DMS53 (cell line): Measurements from ENCODE around the gene SPINK1.
"Not testable (repeated sequence)": the region's sequence is repeated elsewhere in the genome, so short reads cannot be mapped to it uniquely, and the experiment has no call there.

ENCODE experiments used
- DNase-seq: peaks from one replicate; lab custom pipeline; 2025; lab: John Stamatoyannopoulos, UW

Gene SPINK1, protein sequence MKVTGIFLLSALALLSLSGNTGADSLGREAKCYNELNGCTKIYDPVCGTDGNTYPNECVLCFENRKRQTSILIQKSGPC

DNA sequence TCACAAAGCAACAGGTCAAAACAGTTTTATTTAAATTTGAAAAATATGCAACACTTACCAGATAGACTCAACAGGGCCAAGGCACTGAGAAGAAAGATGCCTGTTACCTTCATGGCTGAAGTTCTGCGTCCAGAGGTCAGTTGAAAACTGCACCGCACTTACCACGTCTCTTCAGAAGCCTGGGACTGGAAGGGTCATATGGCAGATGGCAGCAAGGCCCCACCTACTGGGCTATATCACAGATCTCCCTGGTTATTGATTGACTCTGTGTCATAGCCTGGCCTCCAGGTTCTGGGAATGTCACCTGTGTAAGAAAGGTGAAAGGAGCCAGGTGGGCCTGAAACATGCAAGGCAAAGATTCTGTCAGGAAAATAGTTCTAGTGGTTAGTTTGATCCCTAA is at the start of gene SPINK1:
TSS of gene SPINK1 (minus strand) at position 207 of the 400 bp plus-strand sequence. CDS start at position 113, 94 bp downstream.
- peak; percentile 88 for DNase-seq

DNA sequence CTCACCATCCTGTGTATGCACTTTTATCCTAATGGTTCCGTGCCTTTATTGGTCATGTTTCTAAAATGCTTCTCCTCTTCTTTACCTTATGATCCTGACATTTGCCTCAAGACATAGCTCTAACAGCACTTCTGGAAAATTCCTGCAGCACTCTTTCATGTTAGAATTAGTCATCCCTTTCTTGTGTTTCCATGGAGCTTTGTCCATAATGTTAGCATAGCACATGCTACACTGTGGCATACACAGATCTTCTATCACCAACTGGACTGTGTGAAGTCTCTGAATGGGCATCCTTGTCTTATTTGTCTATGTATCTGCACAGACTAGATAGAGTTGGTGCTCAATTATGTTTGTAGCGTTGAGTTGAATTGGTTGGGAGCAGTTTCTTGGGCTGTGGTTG is 49.0 kb upstream of the SPINK1 start:
- peak; percentile 19 for DNase-seq

- no peak for DNase-seq
Measured at GRCh38 chr5:147879784-147880183, 48.3 kb upstream of the SPINK1 start.

DNA sequence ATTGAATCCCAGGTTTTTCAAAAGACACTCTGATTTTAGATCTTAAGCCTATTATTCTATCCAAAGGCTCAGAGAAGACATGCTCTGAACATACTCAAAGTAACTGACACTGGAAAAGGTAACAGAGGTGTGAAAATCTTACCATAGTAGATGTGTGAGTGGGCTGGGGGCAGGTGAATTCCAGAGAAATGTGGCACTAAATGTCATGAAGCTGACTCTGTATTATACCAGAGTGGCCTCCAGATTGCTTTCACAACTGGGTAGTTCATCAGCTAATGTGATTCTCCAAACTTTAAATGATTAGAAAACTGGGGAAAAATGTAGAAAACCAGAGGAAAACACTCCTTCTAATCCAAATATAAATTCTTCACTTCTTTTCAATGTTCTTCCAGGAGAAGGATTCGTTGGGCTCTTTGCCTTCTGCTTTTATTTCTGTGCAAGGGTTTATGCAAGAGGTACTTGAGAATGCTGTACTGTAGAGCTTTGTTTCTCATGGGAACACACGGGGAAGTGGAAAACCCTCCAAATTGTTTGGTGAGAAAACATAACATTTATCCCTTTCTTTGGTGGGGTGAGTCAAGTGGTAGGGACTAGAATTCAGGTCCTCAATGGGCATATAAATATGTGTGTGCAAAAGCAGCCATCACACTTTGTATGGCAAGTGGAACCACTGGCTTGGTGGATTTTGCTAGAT is 46.7 kb upstream of the SPINK1 start, which contains the start of gene SCGB3A2:
TSS of gene SCGB3A2 (plus strand) at position 646 of the 694 bp plus-strand sequence. CDS start 93 bp downstream, outside the sequence.
- no peak for DNase-seq

GRCh38 chr5:147876626-147877025 is 45.2 kb upstream of the SPINK1 start:
- no peak for DNase-seq

GRCh38 chr5:147876141-147876540 is 44.7 kb upstream of the SPINK1 start:
- no peak for DNase-seq

DNA sequence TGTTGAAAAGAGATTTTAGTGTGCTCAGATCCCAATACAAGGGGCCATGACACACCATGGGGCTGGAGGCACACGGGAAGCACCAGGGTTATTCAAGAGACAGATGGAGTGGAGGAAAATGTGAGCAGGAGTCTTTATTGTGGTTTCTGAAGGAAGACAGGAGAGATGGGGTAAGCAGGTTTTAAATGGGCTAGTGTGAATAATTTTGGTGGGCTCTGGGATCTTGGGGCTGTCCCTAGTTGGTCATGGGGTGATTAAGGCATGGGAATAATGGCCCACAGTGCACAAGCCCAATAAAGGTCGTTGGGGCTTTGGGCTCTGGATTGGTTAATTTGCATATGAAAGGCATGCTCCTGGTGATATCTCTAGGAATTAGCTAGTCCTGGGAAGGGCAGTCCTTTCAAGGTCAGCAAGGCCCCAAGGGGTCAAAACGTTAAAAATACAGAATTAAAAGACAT is 43.5 kb upstream of the SPINK1 start:
- no peak for DNase-seq

DNA sequence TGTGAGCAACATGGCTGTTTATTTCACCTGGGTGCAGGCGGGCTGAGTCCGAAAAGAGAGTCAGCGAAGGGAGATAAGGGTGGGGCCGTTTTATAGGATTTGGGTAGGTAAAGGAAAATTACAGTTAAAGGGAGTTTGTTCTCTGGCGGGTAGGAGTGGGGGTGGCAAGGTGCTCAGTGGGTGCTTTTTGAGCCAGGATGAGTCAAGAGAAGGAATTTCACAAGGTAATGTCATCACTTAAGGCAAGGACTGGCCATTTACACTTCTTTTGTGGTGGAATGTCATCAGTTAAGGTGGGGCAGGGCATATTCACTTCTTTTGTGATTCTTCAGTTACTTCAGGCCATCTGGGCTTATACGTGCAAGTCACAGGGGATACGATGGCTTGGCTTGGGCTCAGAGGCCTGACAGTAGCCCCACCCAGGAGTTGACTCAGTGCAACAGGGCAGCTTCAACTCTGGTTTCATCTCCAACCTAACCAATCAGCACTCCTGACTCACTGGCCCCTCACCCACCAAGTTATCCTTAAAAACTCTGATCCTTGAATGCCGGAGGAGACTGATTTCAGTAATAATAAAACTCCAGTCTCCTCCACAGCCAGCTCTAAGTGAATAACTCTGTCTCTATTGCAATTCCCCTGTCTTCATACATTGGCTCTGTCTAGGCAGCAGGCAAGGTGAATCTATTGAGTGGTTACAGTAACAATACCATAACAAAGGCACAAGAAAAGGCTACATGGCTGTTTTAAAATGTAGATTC is 42.8 kb upstream of the SPINK1 start:
- not testable (repeated sequence) for DNase-seq

GRCh38 chr5:147872744-147873435 is 41.4 kb upstream of the SPINK1 start:
- DNase-seq, result not testable (repeated sequence)

- not testable (repeated sequence) for DNase-seq
Measured at GRCh38 chr5:147871980-147872549, 40.6 kb upstream of the SPINK1 start.

DNA sequence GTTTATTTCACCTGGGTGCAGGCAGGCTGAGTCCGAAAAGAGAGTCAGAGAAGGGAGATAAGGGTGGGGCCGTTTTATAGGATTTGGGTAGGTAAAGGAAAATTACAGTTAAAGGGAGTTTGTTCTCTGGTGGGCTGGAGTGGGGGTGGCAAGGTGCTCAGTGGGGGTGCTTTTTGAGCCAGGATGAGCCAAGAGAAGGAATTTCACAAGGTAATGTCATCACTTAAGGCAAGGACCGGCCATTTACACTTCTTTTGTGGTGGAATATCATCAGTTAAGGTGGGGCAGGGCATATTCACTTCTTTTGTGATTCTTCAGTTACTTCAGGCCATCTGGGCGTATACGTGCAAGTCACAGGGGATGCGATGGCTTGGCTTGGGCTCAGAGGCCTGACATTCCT is 38.4 kb upstream of the SPINK1 start:
- not testable (repeated sequence) for DNase-seq

DNA sequence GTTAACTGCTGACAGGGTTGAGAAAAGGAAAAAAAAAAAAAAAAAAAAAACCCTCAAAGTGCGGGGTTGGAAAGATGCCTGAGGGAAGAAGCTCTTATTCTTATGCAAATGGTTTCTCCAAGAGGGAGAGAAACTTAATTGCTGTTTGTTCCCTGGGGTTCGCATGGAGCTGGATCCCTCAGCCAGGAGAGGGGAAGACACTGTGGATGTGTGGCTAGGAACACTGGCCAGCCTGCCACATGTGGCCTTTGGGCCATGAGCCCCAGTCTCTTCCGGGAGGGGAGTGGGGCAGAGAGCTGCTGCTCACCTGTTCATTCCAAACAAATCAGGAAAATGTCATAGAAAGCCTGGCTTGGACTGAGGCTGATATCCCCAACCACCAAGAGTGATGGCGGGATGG is 37.6 kb upstream of the SPINK1 start:
- DNase-seq, result no peak

DNA sequence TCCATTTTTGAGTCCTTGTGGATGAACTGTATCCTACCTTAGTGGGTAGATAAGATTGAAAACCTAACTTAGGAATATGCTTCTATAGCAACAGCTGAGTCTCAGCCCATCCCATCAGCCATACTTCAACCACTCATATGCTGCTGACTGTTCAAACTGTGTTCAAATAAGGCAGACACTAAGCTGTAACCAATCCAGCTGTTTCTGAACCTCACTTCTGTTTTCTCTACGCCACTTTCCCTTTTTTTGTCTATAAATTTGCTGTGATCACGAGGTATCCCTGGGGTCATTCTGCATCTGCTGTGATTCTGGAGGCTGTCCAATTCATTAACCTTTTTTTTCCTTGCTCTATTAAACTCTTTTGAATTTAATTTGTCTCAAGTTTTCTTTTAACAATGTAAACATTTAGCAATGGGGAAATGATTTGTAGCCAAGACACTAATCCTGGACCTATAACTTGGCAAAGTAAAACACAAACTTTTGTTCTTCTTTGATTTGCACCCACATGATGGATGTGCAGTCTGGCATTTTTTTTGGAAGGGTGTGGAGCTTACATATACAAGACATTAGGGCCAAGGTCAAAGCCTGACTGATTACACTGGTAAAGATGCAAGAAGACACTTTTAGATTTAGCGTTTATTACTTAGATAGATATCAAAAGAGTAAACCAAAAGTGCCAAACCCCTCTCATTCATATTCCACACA is 32.1 kb upstream of the SPINK1 start:
- no peak for DNase-seq

DNA sequence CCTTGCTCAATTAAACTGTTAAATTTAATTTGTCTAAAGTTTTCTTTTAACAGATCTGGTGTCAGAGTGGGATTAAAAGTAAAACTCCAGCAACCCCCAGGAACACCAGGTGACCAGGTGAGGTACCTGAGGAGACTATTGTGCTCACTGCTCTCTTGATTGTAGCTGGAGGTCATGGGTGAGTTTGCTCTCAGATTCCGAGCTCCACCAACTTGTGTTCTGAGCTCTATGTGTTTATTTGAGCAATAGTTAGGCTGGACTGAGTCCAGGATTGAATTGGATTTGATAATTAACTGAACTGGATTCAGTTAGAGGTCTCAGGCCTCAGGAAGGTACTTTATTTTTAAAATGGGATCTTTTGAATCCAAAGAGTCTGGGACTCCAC is 29.2 kb upstream of the SPINK1 start:
- no peak for DNase-seq

GRCh38 chr5:147859962-147860640 is 28.6 kb upstream of the SPINK1 start:
- no peak for DNase-seq

- no peak for DNase-seq
Measured at GRCh38 chr5:147858565-147858964, 27.1 kb upstream of the SPINK1 start.

- DNase-seq, result peak; percentile 72
Measured at GRCh38 chr5:147857302-147858129, 26.0 kb upstream of the SPINK1 start.

DNA sequence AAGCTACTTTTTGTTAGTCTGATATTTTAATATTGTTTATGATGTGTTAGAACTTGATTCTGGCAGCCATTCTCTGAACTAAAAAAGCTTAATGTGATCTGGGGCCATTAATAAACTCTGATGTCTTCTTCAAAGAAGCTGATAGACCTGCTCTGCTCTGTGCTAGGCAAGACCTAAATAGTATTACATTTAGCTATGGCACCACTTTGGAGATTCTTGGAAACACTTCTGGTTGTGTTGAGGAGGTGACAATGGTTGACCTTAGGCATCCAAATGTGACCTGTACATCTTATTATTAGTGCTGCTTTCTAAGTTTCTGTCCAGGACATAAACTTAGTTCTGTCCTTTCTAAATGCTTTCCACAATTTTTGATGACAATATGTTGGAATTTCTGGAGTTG is 25.3 kb upstream of the SPINK1 start:
- no peak for DNase-seq

- DNase-seq, result no peak
Measured at GRCh38 chr5:147855774-147856069, 24.3 kb upstream of the SPINK1 start.
